GM12878 (cell line): ENCODE measurements around the gene DUS1L. TPM values are rescaled to one million over a fixed set of nuclear protein-coding genes. Genes with fewer than 3 reads are reported as not detected.

Experiments
- ATAC-seq: fragments of 200-7000 bp; cut with Tn5 transposase; 3 replicates; pipeline ENCODE4 v1.9.1; 2020; ENCODE audit warnings: mild to moderate bottlenecking, moderate library complexity
- BruUV-seq: library from RNA; stranded (reverse); fragments of 400-500 nt; replicated peaks from 2 replicates; lab custom pipeline; 2021; lab: Mats Ljungman, UMichigan
- CTCF ChIA-PET: fragments of 300-600 bp; sonication (Branson Sonifier 250); formaldehyde crosslinking; extraction: SDS; loops from one replicate; lab custom pipeline; 2021; ENCODE audit warnings: inconsistent platforms; lab: Yijun Ruan, JAX
- POLR2A ChIA-PET: fragments of 350-600 bp; formaldehyde crosslinking; extraction: SDS; loops from one replicate; lab custom pipeline; 2021; ENCODE audit warnings: inconsistent platforms; lab: Charles Lee
- RAD21 ChIA-PET: fragments of 300-600 bp; sonication (Branson Sonifier 250); formaldehyde crosslinking; loops from one replicate; lab custom pipeline; 2023; ENCODE audit warnings: antibody characterized with exemption; ENCODE audit not compliant: unreplicated experiment; lab: Charles Lee
- SMC1A ChIA-PET: fragments of 300-600 bp; sonication (Branson Sonifier 250); formaldehyde crosslinking; loops from one replicate; lab custom pipeline; 2023; ENCODE audit not compliant: unreplicated experiment, uncharacterized antibody; lab: Charles Lee
- DNase-seq: peaks from one replicate; pipeline ENCODE4 v3.0.0-alpha.2; 2011; ENCODE audit warnings: low read depth, low spot score
- FAIRE-seq: peaks from 3 replicates; lab custom pipeline; 2011; peaks lifted over from hg19 to GRCh38; lab: Jason Lieb, UNC
- H2AFZ ChIP-seq: 2 replicates; pipeline ENCODE4 v1.6.0; 2011; ENCODE audit warnings: low read depth, low read length, control low read depth; ENCODE audit not compliant: control insufficient read depth
- H3K27ac ChIP-seq: 2 replicates; pipeline ENCODE4 v1.5.1; 2011; ENCODE audit warnings: control low read depth; ENCODE audit not compliant: control insufficient read depth, insufficient read depth
- H3K27me3 ChIP-seq, 2 experiments: replicated peaks in 1 of 2; 2 replicates each; pipeline versions ENCODE4 v1.6.0 to v1.6.1; 2011; ENCODE audit warnings: low read length in 1 of 2; ENCODE audit not compliant: control insufficient read depth in 2 of 2, insufficient read depth in 2 of 2
- H3K36me3 ChIP-seq, 2 experiments: 2 replicates each; pipeline ENCODE4 v1.5.1; 2011; ENCODE audit warnings: low read length in 1 of 2; ENCODE audit not compliant: control insufficient read depth in 2 of 2, insufficient read depth in 2 of 2
- H3K4me1 ChIP-seq: 2 replicates; pipeline ENCODE4 v1.6.1; 2011; ENCODE audit warnings: mild to moderate bottlenecking, low read length, moderate library complexity, mixed read lengths; ENCODE audit not compliant: control insufficient read depth, insufficient read depth
- H3K4me2 ChIP-seq: 2 replicates; pipeline ENCODE4 v1.6.0; 2011; ENCODE audit warnings: control low read depth; ENCODE audit not compliant: control insufficient read depth, insufficient read depth
- H3K4me3 ChIP-seq: fragments of 200-600 bp; sonication (generic); 2 replicates; pipeline ENCODE4 v1.5.1; 2016
- H3K79me2 ChIP-seq: 2 replicates; pipeline ENCODE4 v1.6.0; 2011; ENCODE audit warnings: low read length; ENCODE audit not compliant: control insufficient read depth, insufficient read depth
- H3K9ac ChIP-seq: 2 replicates; pipeline ENCODE4 v1.8.0; 2011; ENCODE audit warnings: low read length, control low read depth, mixed read lengths; ENCODE audit not compliant: control insufficient read depth, insufficient read depth
- H3K9me3 ChIP-seq: replicated peaks from 3 replicates; pipeline ENCODE4 v1.5.1; 2011; ENCODE audit warnings: mild to moderate bottlenecking, low read length; ENCODE audit not compliant: control insufficient read depth, insufficient read depth
- H4K20me1 ChIP-seq: 2 replicates; pipeline ENCODE4 v1.6.0; 2011; ENCODE audit not compliant: control insufficient read depth, insufficient read depth
- CBX5 ChIP-seq: sonication (generic); IDR thresholded peaks from 2 replicates; pipeline ENCODE4 v1.6.1; 2016; ENCODE audit warnings: low read depth, moderate library complexity, mild to moderate bottlenecking, inconsistent platforms
- CHD4 ChIP-seq: fragments of 200-600 bp; sonication (generic); IDR thresholded peaks from 2 replicates; pipeline ENCODE4 v1.6.1; 2016; ENCODE audit warnings: mild to moderate bottlenecking
- ESRRA ChIP-seq: IDR thresholded peaks from 2 replicates; pipeline ENCODE4 v1.6.1; 2012; ENCODE audit warnings: mild to moderate bottlenecking, low read length, improper control_type of control experiment
- HDGF ChIP-seq: fragments of 450-650 bp; IDR thresholded peaks from 2 replicates; pipeline ENCODE4 v1.6.1; 2016; ENCODE audit warnings: antibody characterized with exemption
- HSF1 ChIP-seq: fragments of 150-350 bp; IDR thresholded peaks from 2 replicates; pipeline ENCODE4 v1.6.1; 2014; ENCODE audit warnings: mild to moderate bottlenecking, low read depth, low read length
- JUNB ChIP-seq: IDR thresholded peaks from 2 replicates; pipeline ENCODE4 v1.6.1; 2016; ENCODE audit warnings: antibody characterized with exemption, mild to moderate bottlenecking
- LARP7 ChIP-seq: fragments of 450-650 bp; IDR thresholded peaks from 2 replicates; pipeline ENCODE4 v1.6.1; 2017; ENCODE audit warnings: mild to moderate bottlenecking
- MTA3 ChIP-seq: IDR thresholded peaks from 2 replicates; pipeline ENCODE4 v1.6.1; 2012; ENCODE audit warnings: low read length, inconsistent platforms, borderline replicate concordance
- MYB ChIP-seq: fragments of 150-350 bp; IDR thresholded peaks from 2 replicates; pipeline ENCODE4 v1.6.1; 2014; ENCODE audit warnings: mild to moderate bottlenecking, low read depth, low read length, borderline replicate concordance
- RELA ChIP-seq: fragments of 450-650 bp; IDR thresholded peaks from 2 replicates; pipeline ENCODE4 v1.8.0; 2014; ENCODE audit warnings: borderline replicate concordance; ENCODE audit not compliant: partially characterized antibody
- SMARCA5 ChIP-seq: fragments of 450-650 bp; IDR thresholded peaks from 2 replicates; pipeline ENCODE4 v1.6.1; 2017; ENCODE audit warnings: mild to moderate bottlenecking
- SMC3 ChIP-seq: IDR thresholded peaks from 2 replicates; pipeline ENCODE4 v1.6.1; 2011; ENCODE audit warnings: low read length, improper control_type of control experiment, borderline replicate concordance
- SRF ChIP-seq, 2 experiments: IDR thresholded peaks; 2 replicates each; pipeline ENCODE4 v1.6.1; 2011; ENCODE audit warnings: low read depth in 2 of 2, low read length in 2 of 2, mild to moderate bottlenecking in 1 of 2, moderate library complexity in 1 of 2
- SUZ12 ChIP-seq: fragments of 200-600 bp; sonication (generic); IDR thresholded peaks from one replicate; pipeline ENCODE4 v1.6.1; 2018; ENCODE audit warnings: antibody characterized with exemption, mild to moderate bottlenecking; ENCODE audit not compliant: unreplicated experiment
- TCF12 ChIP-seq: IDR thresholded peaks from 2 replicates; pipeline ENCODE4 v1.6.1; 2011; ENCODE audit warnings: low read depth, mild to moderate bottlenecking, low read length
- USF1 ChIP-seq: IDR thresholded peaks from 2 replicates; pipeline ENCODE4 v1.6.1; 2011; ENCODE audit warnings: borderline replicate concordance, low read depth, mild to moderate bottlenecking, moderate library complexity, mixed read lengths, low read length; ENCODE audit not compliant: insufficient read depth; ENCODE audit errors: extremely low read length
- YY1 ChIP-seq: IDR thresholded peaks from 2 replicates; pipeline ENCODE4 v1.6.1; 2011; ENCODE audit warnings: low read depth, mild to moderate bottlenecking, low read length
- WGBS: methylation state at CpG from one replicate; pipeline ENCODE4 v1.1.6; 2016; ENCODE audit warnings: low lambda C conversion rate; ENCODE audit not compliant: insufficient replicate concordance, insufficient coverage; ENCODE audit errors: missing lambda C conversion rate; 5-methylcytosine and 5-hydroxymethylcytosine counted together
- in situ Hi-C: fragments of 300-500 bp; cut with MboI; formaldehyde crosslinking; loops from 9 replicates; pipeline ENCODE4 v1.14.3; 2018; ENCODE audit warnings: mixed read lengths
- intact Hi-C: fragments of 100-400 bp; cut with micrococcal nuclease; formaldehyde crosslinking; loops from one replicate; pipeline ENCODE4 v1.14.2; 2022; ENCODE audit not compliant: unreplicated experiment
- polyA plus RNA-seq, 11 experiments: library from polyadenylated mRNA; depleted of rRNA in 4 of 11; unstranded in 6 of 11; stranded (reverse) in 5 of 11; fragments of >200 nt; fragmentation: Nextera tagmentation in 4 of 11; fragmentation: Illumina TruSeq in 1 of 11; extraction: Ambion mirVana in 4 of 11; extraction: Trizol in 1 of 11; gene quantifications; 1 replicate in 1 of 11; 2 replicates in 10 of 11; pipeline versions ENCODE4 v1.2.1 to v1.2.3, GENCODE V29; 2011 to 2016; ENCODE audit warnings: inconsistent platforms in 2 of 11, missing spikeins in 2 of 11, low read depth in 1 of 11
- total RNA-seq, 4 experiments: library from RNA; depleted of rRNA in 3 of 4; stranded (reverse); fragments of >200 nt in 3 of 4; fragmentation: Illumina TruSeq in 1 of 4; extraction: Trizol in 1 of 4; gene quantifications; 2 replicates each; pipeline versions ENCODE4 v1.2.1 to v1.2.3, GENCODE V29; 2013 to 2021

The DUS1L gene
- total and polyA plus RNA-seq, 10 of the 15 experiments (the other 5 are each of a cell fraction or from before 2014, with no cell fraction given) = 6.1 to 157 (median 44.5) TPM

GRCh38 chr17:82049106-82049505, 16.5 kb downstream of the DUS1L start:
- CTCF ChIA-PET = no interaction called here
- no peaks in the 10 kb centered on the region for H4K20me1 ChIP-seq
- H3K79me2 ChIP-seq = peaks cover 14% of the 10 kb centered on the region
- TF ChIP-seq MTA3 (no peak), ESRRA (no peak), SRF (IDR thresholded peaks at IDR 0.05; ENCODE audit: low read depth in 2 of 2, low read length in 2 of 2) (no peak), HDGF (no peak), YY1 (no peak), CHD4 (no peak), USF1 (no peak), JUNB (no peak), MYB (no peak), HSF1 (no peak), TCF12 (no peak), CBX5 (no peak), RELA (no peak), SMARCA5 (no peak), LARP7 (no peak), SMC3 (no peak), SUZ12 (no peak)
- H3K9me3 ChIP-seq = no peaks in the 10 kb centered on the region
- DNase-seq = no peak
- no peak overlapping the region for H3K27ac ChIP-seq
- no peak overlapping the region for H3K9ac ChIP-seq
- 72% methylated on average over 8 of the region's 8 CpGs for WGBS
- in situ Hi-C loops (no loop called here), intact Hi-C loops (no loop called here)
- peaks cover 4% of the 10 kb centered on the region for H3K4me1 ChIP-seq
- no peak overlapping the region for H3K4me3 ChIP-seq
- H2AFZ ChIP-seq = no peak overlapping the region
- FAIRE-seq = no peak
- H3K27me3 ChIP-seq = no peaks in the 10 kb centered on the region
- H3K36me3 ChIP-seq = no peaks in the 10 kb centered on the region; a peak in 3 of 4 replicates
- RAD21 ChIA-PET = interaction anchor here (0.6 kb wide), 1 partner anchor 19 kb away, joined by 3 read pairs; no protein-coding TSS in a partner anchor
- SMC1A ChIA-PET = no interaction called here
- POLR2A ChIA-PET = interaction anchor here (1.1 kb wide), 1 partner anchor 54 kb away, joined by 4 read pairs; no protein-coding TSS in a partner anchor
- ATAC-seq = no peak
- H3K4me2 ChIP-seq = no peak overlapping the region
- BruUV-seq = no TSS peak
